CD14-positive monocyte (primary cell): Measurements from ENCODE around the gene FFAR3. TPM values are rescaled to one million over a fixed set of nuclear protein-coding genes. Genes with fewer than 3 reads are reported as not detected.
"Not testable (repeated sequence)": the region's sequence is repeated elsewhere in the genome, so short reads cannot be mapped to it uniquely, and the experiment has no call there.

Experiments used
- DNase-seq, 3 donors: peaks; one replicate each; pipeline ENCODE4 v3.0.0-alpha.2; 2011 to 2022
- H2AFZ ChIP-seq: 2 replicates; pipeline ENCODE4 v1.6.0; 2012; ENCODE audit warnings: mild to moderate bottlenecking, low read depth, low read length, inconsistent platforms; ENCODE audit not compliant: insufficient read depth, poor library complexity, severe bottlenecking
- H3K27ac ChIP-seq, 2 donors: 1 replicate in 1 of 2; 2 replicates in 1 of 2; pipeline ENCODE4 v1.5.1; 2012 to 2013; ENCODE audit warnings: low read length in 2 of 2, control low read depth in 1 of 2, inconsistent platforms in 1 of 2, low read depth in 1 of 2, mild to moderate bottlenecking in 1 of 2
- H3K27me3 ChIP-seq, 2 donors: one replicate each; pipeline versions ENCODE4 v1.6.0 to v1.6.1; 2011 to 2013; ENCODE audit warnings: low read length in 2 of 2; ENCODE audit not compliant: control insufficient read depth in 2 of 2, insufficient read depth in 2 of 2
- H3K36me3 ChIP-seq, 2 donors: replicated peaks in 1 of 2; 1 replicate in 1 of 2; 2 replicates in 1 of 2; pipeline versions ENCODE4 v1.5.1 to v1.6.1; 2012 to 2013; ENCODE audit warnings: low read length in 2 of 2, control low read depth in 1 of 2, inconsistent platforms in 1 of 2, mild to moderate bottlenecking in 1 of 2; ENCODE audit not compliant: insufficient read depth in 2 of 2, control insufficient read depth in 1 of 2
- H3K4me1 ChIP-seq, 2 donors: 1 replicate in 1 of 2; 2 replicates in 1 of 2; pipeline versions ENCODE4 v1.5.1 to v1.6.1; 2012 to 2013; ENCODE audit warnings: low read length in 2 of 2, control low read depth in 1 of 2, inconsistent platforms in 1 of 2, mild to moderate bottlenecking in 1 of 2, moderate library complexity in 1 of 2; ENCODE audit not compliant: insufficient read depth in 2 of 2, control insufficient read depth in 1 of 2
- H3K4me2 ChIP-seq: replicated peaks from 2 replicates; pipeline ENCODE3; 2012; ENCODE audit warnings: low read length, moderate library complexity, mild to moderate bottlenecking; ENCODE audit not compliant: poor library complexity, severe bottlenecking; ENCODE audit errors: extremely low read depth
- H3K4me3 ChIP-seq, 3 experiments: fragments of 200-600 bp in 1 of 3; sonication (generic) in 1 of 3; replicated peaks in 1 of 3; 1 replicate in 2 of 3; 2 replicates in 1 of 3; pipeline ENCODE4 v1.5.1; 2011 to 2013; ENCODE audit warnings: low read length in 3 of 3, mild to moderate bottlenecking in 3 of 3, control low read depth in 2 of 3, low read depth in 2 of 3, inconsistent platforms in 1 of 3, moderate library complexity in 1 of 3
- H3K79me2 ChIP-seq: 2 replicates; pipeline ENCODE4 v1.6.0; 2012; ENCODE audit warnings: mild to moderate bottlenecking, control low read depth, inconsistent platforms, low read length, moderate library complexity; ENCODE audit not compliant: insufficient read depth
- H3K9ac ChIP-seq: 2 replicates; pipeline ENCODE4 v1.6.0; 2017; ENCODE audit warnings: low read length, mild to moderate bottlenecking; ENCODE audit not compliant: insufficient read depth, poor library complexity, severe bottlenecking
- H3K9me3 ChIP-seq, 2 donors: replicated peaks in 1 of 2; 1 replicate in 1 of 2; 2 replicates in 1 of 2; pipeline versions ENCODE4 v1.5.1 to v1.6.1; 2012 to 2013; ENCODE audit warnings: low read length in 2 of 2, control low read depth in 1 of 2; ENCODE audit not compliant: control insufficient read depth in 1 of 2, insufficient read depth in 1 of 2
- H4K20me1 ChIP-seq: 2 replicates; pipeline ENCODE4 v1.6.0; 2012; ENCODE audit warnings: mild to moderate bottlenecking, low read length, control low read depth, moderate library complexity; ENCODE audit not compliant: insufficient read depth
- H3K27ac Mint-ChIP-seq, 7 donors: one replicate each; pipeline ENCODE4 v1.8.0; 2020; ENCODE audit warnings: mild to moderate bottlenecking in 7 of 7, mixed read lengths in 7 of 7, moderate library complexity in 6 of 7, inconsistent platforms in 2 of 7
- H3K27me3 Mint-ChIP-seq, 3 donors: one replicate each; pipeline ENCODE4 v1.8.0; 2021 to 2022; ENCODE audit warnings: low read depth in 3 of 3, mild to moderate bottlenecking in 3 of 3, mixed read lengths in 3 of 3, moderate library complexity in 3 of 3, inconsistent platforms in 1 of 3
- H3K36me3 Mint-ChIP-seq, 2 donors: one replicate each; pipeline ENCODE4 v1.8.0; 2020; ENCODE audit warnings: mixed read lengths in 2 of 2, inconsistent platforms in 1 of 2, mild to moderate bottlenecking in 1 of 2
- H3K4me1 Mint-ChIP-seq: one replicate; pipeline ENCODE4 v1.8.0; 2020; ENCODE audit warnings: mild to moderate bottlenecking, mixed read lengths
- H3K4me3 Mint-ChIP-seq, 2 donors: one replicate each; pipeline ENCODE4 v1.8.0; 2020; ENCODE audit warnings: mild to moderate bottlenecking in 2 of 2, mixed read lengths in 2 of 2, moderate library complexity in 1 of 2
- H3K9me3 Mint-ChIP-seq, 7 donors: one replicate each; pipeline ENCODE4 v1.8.0; 2020 to 2022; ENCODE audit warnings: mixed read lengths in 7 of 7, mild to moderate bottlenecking in 6 of 7, moderate library complexity in 6 of 7, inconsistent platforms in 2 of 7
- WGBS: methylation state at CpG from one replicate; pipeline ENCODE4 v1.1.5; 2013; ENCODE audit warnings: missing lambda C conversion rate; ENCODE audit not compliant: insufficient coverage; 5-methylcytosine and 5-hydroxymethylcytosine counted together
- intact Hi-C, 2 donors: fragments of 100-400 bp; cut with micrococcal nuclease; formaldehyde crosslinking; loops; one replicate each; pipeline versions ENCODE4 v1.15.0 to v1.15.1; 2023
- polyA plus RNA-seq, 3 donors: library from polyadenylated mRNA; depleted of rRNA in 1 of 3; unstranded in 2 of 3; stranded (reverse) in 1 of 3; fragments of 300-500 nt in 2 of 3; fragments of >200 nt in 1 of 3; fragmentation: Illumina TruSeq in 2 of 3; gene quantifications; 1 replicate in 2 of 3; 2 replicates in 1 of 3; pipeline ENCODE4 v1.2.3, GENCODE V29; 2012 to 2021
- TF ChIP-seq, protein P1 (sequence below): fragments of 200-600 bp; IDR thresholded peaks from one replicate; pipeline ENCODE4 v1.8.0; 2022; ENCODE audit warnings: antibody characterized with exemption, mild to moderate bottlenecking

FFAR3 gene
- polyA plus RNA-seq, 3 donors: 1.2 to 17.9 (median 1.2) TPM

DNA sequence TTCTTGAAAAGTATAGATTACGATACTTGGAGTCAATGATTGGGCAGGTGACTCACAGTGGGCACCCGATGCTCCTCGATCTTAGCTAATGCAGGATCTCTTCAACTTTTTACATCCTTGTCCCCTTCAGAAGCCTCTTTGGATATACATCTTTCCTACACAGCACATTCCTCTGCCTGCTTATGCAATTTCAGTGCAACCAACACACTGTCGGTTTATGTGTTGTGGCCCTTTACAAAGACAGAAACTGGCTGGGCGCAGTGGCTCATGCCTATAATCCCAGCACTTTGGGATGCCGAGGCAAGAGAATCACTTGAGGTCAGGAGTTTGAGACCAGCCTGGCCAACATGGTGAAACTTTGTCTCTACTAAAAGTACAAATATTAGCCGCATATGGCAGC, 15.2 kb downstream of the FFAR3 start:
- H3K27ac Mint-ChIP-seq: peak overlapping the region in 1 of 7 donors; percentile 70
- no peak overlapping the region for H3K4me3 Mint-ChIP-seq
- H3K9me3 Mint-ChIP-seq: peaks cover 0 to 27% (median 13%) of the 10 kb centered on the region in 7 donors
- WGBS: 88% methylated on average over 6 of the region's 7 CpGs
- Histone ChIP-seq H3K27me3 (peaks cover 0 to 2% of the 10 kb centered on the region in 2 donors), H3K36me3 (no peaks in the 10 kb centered on the region), H3K4me1 (peaks cover 0 to 13% of the 10 kb centered on the region in 2 donors), H3K4me3 (no peak overlapping the region), H3K79me2 (no peaks in the 10 kb centered on the region), H2AFZ (no peak overlapping the region), H3K4me2 (no peak overlapping the region), H4K20me1 (no peaks in the 10 kb centered on the region), H3K9ac (no peak overlapping the region), H3K27ac (no peak overlapping the region), H3K9me3 (peaks cover 0 to 17% of the 10 kb centered on the region in 2 donors)
- peaks cover 29% of the 10 kb centered on the region for H3K4me1 Mint-ChIP-seq
- TF ChIP-seq, protein P1, sequence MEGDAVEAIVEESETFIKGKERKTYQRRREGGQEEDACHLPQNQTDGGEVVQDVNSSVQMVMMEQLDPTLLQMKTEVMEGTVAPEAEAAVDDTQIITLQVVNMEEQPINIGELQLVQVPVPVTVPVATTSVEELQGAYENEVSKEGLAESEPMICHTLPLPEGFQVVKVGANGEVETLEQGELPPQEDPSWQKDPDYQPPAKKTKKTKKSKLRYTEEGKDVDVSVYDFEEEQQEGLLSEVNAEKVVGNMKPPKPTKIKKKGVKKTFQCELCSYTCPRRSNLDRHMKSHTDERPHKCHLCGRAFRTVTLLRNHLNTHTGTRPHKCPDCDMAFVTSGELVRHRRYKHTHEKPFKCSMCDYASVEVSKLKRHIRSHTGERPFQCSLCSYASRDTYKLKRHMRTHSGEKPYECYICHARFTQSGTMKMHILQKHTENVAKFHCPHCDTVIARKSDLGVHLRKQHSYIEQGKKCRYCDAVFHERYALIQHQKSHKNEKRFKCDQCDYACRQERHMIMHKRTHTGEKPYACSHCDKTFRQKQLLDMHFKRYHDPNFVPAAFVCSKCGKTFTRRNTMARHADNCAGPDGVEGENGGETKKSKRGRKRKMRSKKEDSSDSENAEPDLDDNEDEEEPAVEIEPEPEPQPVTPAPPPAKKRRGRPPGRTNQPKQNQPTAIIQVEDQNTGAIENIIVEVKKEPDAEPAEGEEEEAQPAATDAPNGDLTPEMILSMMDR: no peak
- H3K27me3 Mint-ChIP-seq: peaks cover 10 to 20% (median 17%) of the 10 kb centered on the region in 3 donors
- intact Hi-C loops: no loop called here
- no peaks in the 10 kb centered on the region for H3K36me3 Mint-ChIP-seq
- DNase-seq: no peak

- H4K20me1 ChIP-seq, H3K27ac ChIP-seq, H3K79me2 ChIP-seq, H3K4me3 ChIP-seq, H3K9ac ChIP-seq, H3K27me3 ChIP-seq, H3K4me2 ChIP-seq, H2AFZ ChIP-seq, H3K36me3 ChIP-seq, intact Hi-C loops, DNase-seq, H3K36me3 Mint-ChIP-seq: not testable (repeated sequence)
- Mint-ChIP-seq H3K27me3 (peaks cover 10 to 20% (median 19%) of the 10 kb centered on the region in 3 donors), H3K4me3 (peak overlapping the region in 1 of 2 donors; percentile 11), H3K9me3 (peaks cover 0 to 23% (median 11%) of the 10 kb centered on the region in 7 donors), H3K4me1 (peaks cover 29% of the 10 kb centered on the region), H3K27ac (peak overlapping the region in 4 of 7 donors; percentile 12 to 70 (median 38))
- Histone ChIP-seq H3K4me1 (peaks cover 0 to 13% of the 10 kb centered on the region in 2 donors), H3K9me3 (peaks cover 0 to 12% of the 10 kb centered on the region in 2 donors)
Measured at GRCh38 chr19:35374031-35374430, 15.8 kb downstream of the FFAR3 start.
